Measurements from ENCODE around the gene PRG2. TPM values are rescaled to one million over a fixed set of nuclear protein-coding genes. Genes with fewer than 3 reads are reported as not detected.

Gene PRG2
- total RNA-seq, 1 donor from 2014 or later: not detected

- H3K4me3 ChIP-seq (ENCODE audit: low read depth, low read length): no peak overlapping the region
- no peak for DNase-seq (ENCODE audit: low read depth)
- no peak for TF ChIP-seq CTCF (conservative IDR thresholded peaks at IDR 0.05; ENCODE audit: low read depth, low read length)
These were observed 19.1 kb upstream of the PRG2 start for GRCh38 chr11:57409321-57410100.

DNA sequence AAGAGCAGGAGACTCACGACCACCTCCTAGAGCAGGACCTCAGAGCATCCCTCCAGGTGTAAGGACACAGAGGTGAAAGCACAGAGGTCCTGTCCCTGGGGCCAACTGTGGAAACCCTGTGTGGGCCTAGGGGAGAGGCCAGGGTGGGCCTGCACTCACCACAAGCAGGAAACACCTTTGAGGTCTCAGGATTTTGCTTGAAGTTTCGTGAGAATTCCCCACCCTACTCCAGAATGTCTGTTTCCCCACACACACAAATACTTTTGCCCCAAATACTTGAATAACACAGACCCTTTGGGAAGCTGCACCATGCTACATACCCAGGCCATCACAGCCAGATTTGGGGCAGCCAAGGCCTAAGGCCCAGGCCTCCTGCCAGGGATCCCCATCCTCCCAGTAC is 18.3 kb upstream of the PRG2 start:
- H3K4me3 ChIP-seq (ENCODE audit: low read depth, low read length): no peak overlapping the region
- TF ChIP-seq CTCF (conservative IDR thresholded peaks at IDR 0.05; ENCODE audit: low read depth, low read length): no peak
- DNase-seq (ENCODE audit: low read depth): no peak

- no peak for DNase-seq (ENCODE audit: low read depth)
- TF ChIP-seq CTCF (conservative IDR thresholded peaks at IDR 0.05; ENCODE audit: low read depth, low read length): no peak
- no peak overlapping the region for H3K4me3 ChIP-seq (ENCODE audit: low read depth, low read length)
These were observed 17.6 kb upstream of the PRG2 start for GRCh38 chr11:57407941-57408475.

DNA sequence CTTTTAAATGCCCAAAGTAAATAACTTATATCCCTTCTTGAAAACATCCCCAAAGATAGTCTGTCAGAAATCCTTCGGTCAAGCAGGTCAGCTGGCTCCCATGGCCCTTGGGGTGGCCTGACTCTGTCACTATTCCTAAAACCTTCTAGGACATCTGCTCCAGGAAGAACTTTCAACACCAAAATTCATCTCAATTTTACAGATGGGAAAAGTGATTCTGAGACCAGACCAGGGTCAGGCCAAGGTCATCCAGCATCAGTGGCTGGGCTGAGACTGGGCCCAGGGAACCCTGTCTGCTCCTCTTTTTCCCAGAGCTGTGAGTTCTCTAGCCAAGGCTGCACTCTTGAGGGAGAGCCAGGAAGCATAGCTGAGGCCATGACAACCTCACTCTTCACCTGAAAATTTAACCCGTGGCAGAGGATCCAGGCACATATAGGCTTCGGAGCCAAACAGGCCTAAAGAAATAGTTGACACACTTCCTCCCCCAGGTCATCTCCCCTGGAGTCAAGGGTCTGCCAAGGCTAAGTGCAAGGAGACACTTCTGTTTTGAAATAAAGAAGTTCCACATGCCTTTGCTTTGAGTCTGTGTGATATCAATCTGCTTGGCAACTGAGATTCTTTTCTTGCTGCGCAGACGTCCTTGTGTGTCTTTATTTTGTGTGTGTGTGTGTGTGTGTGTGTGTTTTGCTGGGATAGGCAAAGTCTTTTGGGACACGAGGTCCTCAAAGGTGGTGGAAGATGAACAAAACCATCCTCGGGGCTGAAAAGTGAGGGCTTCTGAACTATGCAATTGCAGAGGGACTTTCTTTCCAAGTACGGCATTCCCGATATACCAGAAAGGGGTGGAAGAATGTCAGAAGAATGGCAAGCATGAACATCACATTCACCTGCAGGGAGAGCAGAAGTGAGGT is 16.8 kb upstream of the PRG2 start:
- DNase-seq (ENCODE audit: low read depth): no peak
- no peak for TF ChIP-seq CTCF (conservative IDR thresholded peaks at IDR 0.05; ENCODE audit: low read depth, low read length)
- H3K4me3 ChIP-seq (ENCODE audit: low read depth, low read length): no peak overlapping the region

DNA sequence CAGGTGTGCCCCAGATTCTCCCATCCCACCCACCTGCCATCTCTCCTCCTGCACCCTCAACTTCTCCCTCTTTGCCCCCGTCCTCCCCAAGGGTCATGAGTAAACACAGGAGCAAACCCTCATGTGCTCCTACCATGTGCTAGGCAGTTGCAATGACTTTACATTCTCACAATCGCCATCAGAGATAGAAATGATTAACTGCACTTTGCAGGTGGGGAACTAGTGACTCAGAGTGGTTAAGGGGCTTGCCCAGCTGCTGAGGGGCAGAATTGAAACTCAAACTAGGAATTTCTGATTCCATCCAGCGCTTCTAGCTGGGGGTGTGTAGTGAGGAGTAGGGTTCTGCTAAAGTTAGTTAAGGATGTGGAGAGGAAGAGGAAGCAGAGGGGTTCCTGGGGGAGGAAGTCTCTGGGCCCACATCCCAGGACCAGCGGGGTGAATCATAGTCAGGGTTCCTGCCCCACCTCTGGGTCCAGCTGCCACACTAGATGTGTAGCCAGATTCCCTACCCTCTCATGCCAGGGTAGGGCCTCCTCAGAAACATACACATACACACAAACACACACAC is 16.0 kb upstream of the PRG2 start:
- no peak for TF ChIP-seq CTCF (conservative IDR thresholded peaks at IDR 0.05; ENCODE audit: low read depth, low read length)
- H3K4me3 ChIP-seq (ENCODE audit: low read depth, low read length): no peak overlapping the region
- DNase-seq (ENCODE audit: low read depth): peak; percentile 68

GRCh38 chr11:57405271-57405860 is 14.9 kb upstream of the PRG2 start:
- H3K4me3 ChIP-seq (ENCODE audit: low read depth, low read length): no peak overlapping the region

More at GRCh38 chr11:57405271-57405860, 14.9 kb upstream of the PRG2 start:
- no peak for DNase-seq (ENCODE audit: low read depth)
- TF ChIP-seq CTCF (conservative IDR thresholded peaks at IDR 0.05; ENCODE audit: low read depth, low read length): no peak
